ENCODE measurements around the gene KRT78.

GRCh38 chr12:52824741-52825410 is 23.9 kb downstream of the KRT78 start:
- TF ChIP-seq EZH2 (IDR thresholded peaks at IDR 0.05; ENCODE audit: low read length, unreplicated experiment) (no peak), CTCF (conservative IDR thresholded peaks at IDR 0.05; ENCODE audit: low read depth, low read length) (no peak), EZH2phosphoT487 (IDR thresholded peaks at IDR 0.05; ENCODE audit: borderline replicate concordance, low read length) (no peak)
